ENCODE results near the gene DYNLT2B. TPM values are rescaled to one million over a fixed set of nuclear protein-coding genes. Genes with fewer than 3 reads are reported as not detected.
"Not testable (repeated sequence)": the region's sequence is repeated elsewhere in the genome, so short reads cannot be mapped to it uniquely, and the experiment has no call there.

Gene DYNLT2B
- total RNA-seq, 1 donor from 2014 or later: 28.2 TPM

- no peak for DNase-seq (ENCODE audit: low read depth)
- TF ChIP-seq CTCF (IDR thresholded peaks at IDR 0.05; ENCODE audit: insufficient read depth, low read length, poor library complexity, severe bottlenecking): no peak
- Histone ChIP-seq H3K27me3 (ENCODE audit: control insufficient read depth, insufficient read depth, low read length) (no peaks in the 10 kb centered on the region), H3K36me3 (ENCODE audit: control insufficient read depth, insufficient read depth, low read length) (peaks cover 2% of the 10 kb centered on the region), H3K4me3 (ENCODE audit: low read depth, low read length) (no peak overlapping the region)
These were observed 63.4 kb downstream of the DYNLT2B start for GRCh38 chr3:196254376-196255283.

GRCh38 chr3:196251918-196252317, 66.1 kb downstream of the DYNLT2B start:
- peaks cover 3% of the 10 kb centered on the region for H3K36me3 ChIP-seq (ENCODE audit: control insufficient read depth, insufficient read depth, low read length)
- no peak for TF ChIP-seq CTCF (IDR thresholded peaks at IDR 0.05; ENCODE audit: insufficient read depth, low read length, poor library complexity, severe bottlenecking)

GRCh38 chr3:196246612-196247308, 71.3 kb downstream of the DYNLT2B start:
- no peaks in the 10 kb centered on the region for H3K27me3 ChIP-seq (ENCODE audit: control insufficient read depth, insufficient read depth, low read length)
- TF ChIP-seq CTCF (IDR thresholded peaks at IDR 0.05; ENCODE audit: insufficient read depth, low read length, poor library complexity, severe bottlenecking): no peak
- H3K36me3 ChIP-seq (ENCODE audit: control insufficient read depth, insufficient read depth, low read length): peaks cover 1% of the 10 kb centered on the region
- no peak overlapping the region for H3K4me3 ChIP-seq (ENCODE audit: low read depth, low read length)
- DNase-seq (ENCODE audit: low read depth): no peak

More at GRCh38 chr3:196251918-196252317, 66.1 kb downstream of the DYNLT2B start:
- no peak overlapping the region for H3K4me3 ChIP-seq (ENCODE audit: low read depth, low read length)
- no peaks in the 10 kb centered on the region for H3K27me3 ChIP-seq (ENCODE audit: control insufficient read depth, insufficient read depth, low read length)
- no peak for DNase-seq (ENCODE audit: low read depth)

GRCh38 chr3:196244166-196244565, 73.9 kb downstream of the DYNLT2B start:
- H3K4me3 ChIP-seq (ENCODE audit: low read depth, low read length); DNase-seq (ENCODE audit: low read depth); H3K27me3 ChIP-seq (ENCODE audit: control insufficient read depth, insufficient read depth, low read length); H3K36me3 ChIP-seq (ENCODE audit: control insufficient read depth, insufficient read depth, low read length): not testable (repeated sequence)

- TF ChIP-seq CTCF (IDR thresholded peaks at IDR 0.05; ENCODE audit: insufficient read depth, low read length, poor library complexity, severe bottlenecking): no peak
- H3K36me3 ChIP-seq (ENCODE audit: control insufficient read depth, insufficient read depth, low read length): no peaks in the 10 kb centered on the region
These were observed 76.3 kb downstream of the DYNLT2B start for GRCh38 chr3:196241704-196242103.

More at GRCh38 chr3:196241704-196242103, 76.3 kb downstream of the DYNLT2B start:
- no peaks in the 10 kb centered on the region for H3K27me3 ChIP-seq (ENCODE audit: control insufficient read depth, insufficient read depth, low read length)
- H3K4me3 ChIP-seq (ENCODE audit: low read depth, low read length): no peak overlapping the region
- DNase-seq (ENCODE audit: low read depth): no peak

Other genes with a start within 250 kb of the DYNLT2B start
- gene TFRC, start 236.2 kb downstream of the DYNLT2B start, total RNA-seq: 81.9 and 97.9 TPM in 2 replicates
- gene ZDHHC19, start 106.8 kb downstream of the DYNLT2B start, total RNA-seq: not detected in 2 replicates
- gene SLC51A, start 101.7 kb downstream of the DYNLT2B start, total RNA-seq: not detected in 2 replicates
- 58.3 and 62.7 TPM in 2 replicates for gene PCYT1A, start 30.5 kb downstream of the DYNLT2B start, total RNA-seq
- 3.5 and 7.8 TPM in 2 replicates for gene TM4SF19, start 20.1 kb upstream of the DYNLT2B start, total RNA-seq
- 13.0 and 16.4 TPM in 2 replicates for gene UBXN7, start 114.2 kb upstream of the DYNLT2B start, total RNA-seq
- 10.9 and 11.7 TPM in 2 replicates for gene RNF168, start 185.5 kb upstream of the DYNLT2B start, total RNA-seq
- not detected in 2 replicates for gene SMCO1, start 197.1 kb upstream of the DYNLT2B start, total RNA-seq

Data from kidney epithelial cell (primary cell).